GM12892 (cell line): ENCODE results near the gene ZEB2.

Experiments used
- POLR2A ChIP-seq: IDR thresholded peaks from 2 replicates; pipeline ENCODE4 v1.6.1; 2011; ENCODE audit warnings: low read depth, low read length, control low read depth
- POLR2AphosphoS5 ChIP-seq: IDR thresholded peaks from 2 replicates; pipeline ENCODE4 v1.6.1; 2011; ENCODE audit warnings: low read depth, low read length, control low read depth

DNA sequence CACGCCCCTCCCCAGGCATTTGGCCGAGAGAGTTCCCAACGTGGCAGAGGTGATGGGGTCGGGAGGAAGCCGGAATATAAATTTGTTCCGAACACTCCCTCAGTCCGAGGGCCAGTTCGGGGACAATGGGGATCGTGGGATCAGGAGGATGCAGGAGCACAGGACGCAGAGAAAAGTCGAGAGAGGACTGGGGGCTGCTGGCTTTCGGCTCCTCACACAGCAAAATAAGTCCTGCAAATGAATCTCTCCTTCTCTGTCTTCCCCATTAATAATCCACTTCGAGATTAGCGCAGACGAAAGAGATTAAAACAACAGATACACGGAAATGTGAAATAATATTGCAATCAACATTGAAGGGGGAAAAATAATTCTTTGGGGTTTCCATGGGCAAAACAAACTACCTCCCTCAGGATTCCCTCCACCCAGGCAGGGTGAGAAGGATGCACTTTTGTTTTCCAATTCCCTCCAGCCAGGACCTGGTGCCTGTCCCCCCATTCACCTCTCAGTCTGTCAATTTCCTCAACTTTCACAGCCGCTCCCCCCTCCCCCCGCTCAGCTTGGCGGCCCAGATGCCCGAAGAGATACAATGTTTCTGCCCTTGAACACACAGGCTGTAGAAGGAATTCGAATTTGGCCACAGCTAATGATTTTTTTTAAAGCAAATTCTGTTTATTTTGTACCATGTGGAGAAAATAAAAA is 3.1 kb upstream of the ZEB2 start:
- TF ChIP-seq POLR2AphosphoS5, result no peak
- TF ChIP-seq POLR2A, result no peak
